Measurements from ENCODE around the gene ZNF83.
A peak's percentile ranks its signal among the peaks of the same experiment; 100 is the strongest.
"Not testable (repeated sequence)": the region's sequence is repeated elsewhere in the genome, so short reads cannot be mapped to it uniquely, and the experiment has no call there.

The ZNF83 gene

DNA sequence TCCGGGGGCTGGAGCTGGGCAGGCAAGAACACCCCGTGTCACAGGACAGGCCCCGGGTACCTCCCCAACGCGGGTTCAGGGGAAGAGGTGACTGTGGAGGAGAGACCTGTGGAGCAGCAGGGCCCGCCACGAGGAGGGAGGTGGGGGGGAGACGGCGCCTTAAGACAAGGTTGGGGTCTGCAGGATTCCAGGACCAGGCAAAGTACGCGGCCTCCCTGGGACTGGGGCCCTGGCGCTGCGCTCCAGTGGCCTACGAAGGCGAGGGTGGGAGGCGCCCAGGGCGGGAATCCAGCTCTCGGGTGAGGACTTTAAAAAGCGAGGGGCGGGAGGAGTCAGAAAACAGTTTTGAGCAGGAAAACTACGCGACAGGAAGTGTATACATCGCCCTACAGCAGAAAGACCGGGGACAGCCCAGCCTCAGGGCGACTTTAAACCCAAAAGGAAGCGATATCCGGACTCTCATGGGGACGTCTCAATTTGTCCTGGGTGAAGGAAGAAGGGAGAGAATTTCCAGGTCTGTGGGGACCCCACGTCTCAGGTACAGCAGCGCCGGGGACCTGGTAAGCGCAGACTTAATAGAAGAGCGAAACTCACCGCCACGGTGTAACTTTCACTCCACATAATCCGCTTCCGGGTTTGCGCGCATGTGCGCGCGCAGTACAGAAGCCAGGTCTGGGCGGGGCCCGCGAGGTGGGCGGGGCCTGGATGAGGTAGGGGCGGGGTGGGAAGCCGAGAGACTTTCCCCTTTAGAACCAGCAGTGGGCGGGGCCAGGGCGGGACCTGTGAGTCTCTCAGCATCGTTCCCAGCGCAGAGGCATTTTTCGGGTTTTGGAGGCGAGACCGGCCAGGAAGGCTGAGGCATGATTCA is at the start of gene ZNF83:
Gene ZNF83 (minus strand): TSS at position 638 of the 868 bp plus-strand sequence.
- DNase-seq (ENCODE audit: low spot score) = peak; percentile 93

- DNase-seq (ENCODE audit: low spot score) = no peak
These were observed 49.5 kb upstream of the ZNF83 start for GRCh38 chr19:52687684-52688083.

DNA sequence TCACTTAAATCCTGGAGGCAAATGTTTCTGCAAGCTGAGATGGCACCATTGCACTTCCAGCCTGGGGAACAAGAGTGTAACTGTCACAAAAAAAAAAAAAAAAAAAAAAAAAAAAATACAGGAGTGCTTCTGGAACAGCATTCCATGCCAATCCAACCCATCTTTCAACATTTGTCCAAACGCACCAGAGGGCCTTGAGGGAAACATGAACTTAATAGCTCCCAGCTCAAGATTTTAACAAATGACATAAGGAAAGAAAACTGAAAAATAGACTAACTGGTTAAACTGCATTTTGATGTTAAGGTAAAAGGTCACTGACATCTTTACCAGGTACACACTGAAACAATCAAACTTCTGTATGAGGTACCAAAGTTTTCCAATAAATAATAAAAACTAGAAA is 47.7 kb upstream of the ZNF83 start:
- DNase-seq (ENCODE audit: low spot score) = no peak

GRCh38 chr19:52681216-52681615 is 43.1 kb upstream of the ZNF83 start:
- not testable (repeated sequence) for DNase-seq (ENCODE audit: low spot score)

DNA sequence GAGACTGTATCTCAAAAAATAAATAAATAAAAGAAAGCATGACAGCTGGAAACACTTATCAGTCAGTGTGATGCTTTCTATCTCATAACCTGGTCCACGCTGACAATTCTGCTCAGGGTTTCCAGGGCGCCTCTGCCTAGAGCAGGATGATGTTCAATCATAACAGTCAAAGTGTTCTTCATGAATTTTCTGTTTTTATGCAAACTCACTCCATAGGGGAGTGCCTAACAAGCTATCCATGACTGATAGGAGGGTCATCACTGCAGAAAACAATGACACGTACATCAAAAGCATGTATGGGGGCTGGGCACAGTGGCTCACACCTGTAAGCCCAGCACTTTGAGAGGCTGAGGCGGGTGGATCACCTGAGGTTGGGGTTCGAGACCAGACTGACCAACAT is 41.4 kb upstream of the ZNF83 start:
- no peak for DNase-seq (ENCODE audit: low spot score)

DNA sequence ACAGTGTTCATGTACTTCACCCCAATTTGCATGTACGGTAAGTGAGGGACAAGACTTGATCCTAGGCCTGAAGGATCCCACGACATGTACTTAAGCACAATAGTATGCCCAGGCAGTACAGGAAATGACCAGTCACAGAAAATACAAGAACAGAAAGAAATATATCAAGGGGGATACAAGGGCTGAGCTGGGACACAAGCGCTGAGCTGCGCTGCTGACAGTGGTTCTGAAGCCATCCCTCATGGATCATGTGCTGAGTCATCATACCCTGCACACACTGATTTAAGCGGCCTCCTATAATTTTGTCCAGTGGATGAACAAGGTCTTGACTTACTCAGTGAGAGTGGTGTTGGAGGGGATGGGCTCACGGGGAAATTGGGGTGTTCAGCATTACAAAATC is 37.1 kb upstream of the ZNF83 start:
- DNase-seq (ENCODE audit: low spot score) = not testable (repeated sequence)

DNA sequence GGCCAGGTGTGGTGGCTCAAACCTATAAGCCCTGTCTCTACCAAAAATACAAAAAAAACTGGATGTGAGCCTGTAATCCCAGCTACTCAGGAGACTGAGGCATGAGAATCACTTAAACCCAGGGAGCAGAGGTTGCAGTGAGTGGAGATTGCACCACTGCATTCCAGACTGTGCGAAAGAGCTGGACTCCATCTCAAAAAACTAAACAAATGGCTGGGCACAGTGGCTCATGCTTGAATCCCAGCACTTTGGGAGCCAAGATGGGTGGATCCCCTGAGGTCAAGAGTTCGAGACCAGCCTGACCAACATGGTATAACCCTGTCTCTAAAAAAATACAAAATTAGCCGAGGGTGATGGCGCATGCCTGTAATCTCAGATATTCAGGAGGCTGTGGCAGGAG is 34.9 kb upstream of the ZNF83 start:
- DNase-seq (ENCODE audit: low spot score) = no peak

DNA sequence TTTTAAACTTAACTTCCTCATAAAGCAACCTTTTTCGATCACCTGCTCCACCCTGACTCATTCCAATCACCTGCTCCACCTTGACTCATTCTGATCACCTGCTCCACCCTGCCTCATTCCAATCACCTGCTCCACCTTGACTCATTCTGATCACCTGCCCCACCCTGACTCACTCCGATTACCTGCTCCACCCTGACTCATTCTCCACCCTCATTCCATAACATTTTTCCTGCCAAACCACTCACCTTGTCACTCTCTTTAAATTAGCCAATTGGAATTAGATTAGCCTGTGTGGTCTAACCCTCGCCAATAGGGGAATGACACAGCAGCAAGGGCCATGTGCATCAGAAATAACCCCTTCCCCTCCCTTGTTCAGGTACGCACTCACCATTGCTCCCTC is 31.9 kb upstream of the ZNF83 start:
- DNase-seq (ENCODE audit: low spot score) = no peak

DNA sequence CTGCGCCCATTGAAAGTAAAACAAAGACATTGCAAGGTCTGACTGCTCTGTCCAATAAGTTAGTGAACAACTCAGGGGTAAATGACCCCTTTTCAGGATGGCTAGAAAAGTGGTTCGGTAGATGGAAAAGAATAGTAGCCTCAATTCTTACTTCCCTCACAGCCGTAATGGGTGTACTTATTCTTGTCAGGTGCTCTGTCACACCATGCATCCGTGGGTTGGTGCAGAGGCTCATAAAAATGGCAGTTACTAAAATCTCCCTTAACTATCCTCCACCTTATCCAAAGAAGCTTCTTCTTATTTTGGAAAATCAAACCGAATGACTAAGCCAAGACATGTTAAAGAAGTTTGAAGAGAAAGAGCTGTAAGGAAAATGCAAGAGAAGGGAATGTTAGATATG is 31.4 kb upstream of the ZNF83 start:
- DNase-seq (ENCODE audit: low spot score) = no peak

DNA sequence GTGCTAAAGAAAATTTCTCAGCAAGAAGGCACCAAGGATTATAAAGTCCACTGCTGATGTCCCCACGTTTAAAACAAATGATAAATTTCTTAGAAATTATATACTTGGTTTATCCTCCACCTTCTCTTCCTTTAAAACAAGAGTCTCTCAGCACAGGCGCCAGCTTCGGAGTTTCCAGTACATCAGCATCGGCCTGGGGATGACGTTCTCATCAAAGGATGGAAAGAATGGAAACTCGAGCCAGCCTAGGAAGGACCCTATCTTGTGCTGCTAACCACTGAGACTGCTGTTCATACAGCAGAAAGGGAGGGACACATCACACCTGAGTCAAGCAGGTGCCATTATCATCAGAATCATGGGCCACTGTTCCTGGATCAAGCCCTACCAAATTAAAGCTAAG is 29.8 kb upstream of the ZNF83 start:
- DNase-seq (ENCODE audit: low spot score) = no peak

DNA sequence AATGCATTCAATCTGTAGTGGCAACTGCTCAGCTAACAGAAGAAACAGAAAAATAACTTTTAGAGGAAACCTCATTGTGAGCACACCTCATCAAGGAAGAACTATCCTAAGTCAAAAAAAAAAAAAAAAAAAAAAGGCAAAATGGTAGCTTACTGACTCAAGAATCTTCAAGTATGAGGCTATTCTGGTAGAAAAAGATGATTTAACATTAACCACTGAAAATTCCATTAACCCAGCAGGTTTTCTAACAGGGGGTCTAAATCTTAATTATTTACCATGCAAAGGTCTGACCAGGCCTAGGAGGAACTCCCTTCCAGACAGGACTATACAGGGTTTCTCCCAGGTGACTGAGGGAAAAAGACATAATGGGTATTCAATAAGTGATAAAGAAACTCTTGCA is 28.4 kb upstream of the ZNF83 start:
- no peak for DNase-seq (ENCODE audit: low spot score)

GRCh38 chr19:52665529-52665928 is 27.4 kb upstream of the ZNF83 start:
- no peak for DNase-seq (ENCODE audit: low spot score)

DNA sequence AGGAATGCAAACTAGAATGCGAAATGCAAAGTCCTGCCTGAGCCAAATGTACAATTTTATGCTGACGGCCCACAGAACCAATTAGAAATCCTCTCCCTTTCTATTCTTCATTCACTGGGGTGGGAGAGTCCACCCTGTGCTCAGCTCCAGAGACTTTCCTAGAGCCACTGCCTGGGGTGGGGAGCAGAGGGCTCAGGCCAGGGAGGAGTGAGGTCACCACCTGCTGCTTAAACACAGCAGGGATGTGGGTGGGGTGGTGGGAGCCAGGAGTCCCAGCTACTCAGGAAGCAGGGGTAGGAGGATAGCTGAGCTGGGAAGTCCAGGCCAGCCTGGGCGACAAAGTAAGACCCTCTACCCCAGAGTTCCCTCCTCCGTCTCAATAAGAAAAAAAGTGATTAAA is 26.9 kb upstream of the ZNF83 start:
- DNase-seq (ENCODE audit: low spot score) = no peak

DNA sequence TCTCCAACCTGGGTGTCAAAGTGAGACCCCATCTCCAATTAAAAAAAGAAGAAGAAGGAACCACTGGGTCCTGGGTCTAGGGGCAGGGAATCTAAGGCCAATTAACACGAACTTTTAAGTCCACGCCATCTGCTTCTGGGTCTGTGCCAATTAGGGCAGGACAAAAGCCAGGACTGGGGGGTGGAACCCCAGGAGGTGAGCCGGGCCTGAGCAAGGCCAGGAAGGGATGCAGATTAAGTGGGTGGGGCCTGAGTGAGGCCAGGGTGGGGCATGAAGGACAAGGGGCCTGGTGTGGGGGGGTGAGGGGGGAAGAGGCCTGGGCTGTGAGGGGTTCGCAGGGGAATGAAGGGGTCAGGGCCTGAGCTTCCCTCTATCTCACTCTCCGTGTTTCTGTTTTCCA is 26.3 kb upstream of the ZNF83 start:
- DNase-seq (ENCODE audit: low spot score) = no peak

DNA sequence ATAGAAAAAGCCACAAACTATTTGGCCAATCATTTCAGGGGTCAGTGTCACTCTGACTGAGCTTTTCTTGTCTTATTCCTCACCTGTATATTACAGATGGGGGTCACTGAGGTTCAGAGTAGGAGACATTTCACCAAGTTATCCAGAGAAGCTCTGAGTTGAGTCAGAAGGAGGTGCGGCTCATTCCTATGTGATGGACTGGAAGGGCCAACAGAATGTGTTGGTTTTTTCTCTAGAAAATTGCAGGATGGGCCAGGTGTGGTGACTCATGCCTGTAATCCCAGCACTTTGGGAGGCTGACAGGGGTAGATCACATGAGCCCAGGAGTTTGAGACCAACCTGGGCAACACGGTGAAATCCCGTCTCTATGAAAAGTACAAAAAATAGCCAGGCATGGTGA is 24.5 kb upstream of the ZNF83 start:
- no peak for DNase-seq (ENCODE audit: low spot score)

DNA sequence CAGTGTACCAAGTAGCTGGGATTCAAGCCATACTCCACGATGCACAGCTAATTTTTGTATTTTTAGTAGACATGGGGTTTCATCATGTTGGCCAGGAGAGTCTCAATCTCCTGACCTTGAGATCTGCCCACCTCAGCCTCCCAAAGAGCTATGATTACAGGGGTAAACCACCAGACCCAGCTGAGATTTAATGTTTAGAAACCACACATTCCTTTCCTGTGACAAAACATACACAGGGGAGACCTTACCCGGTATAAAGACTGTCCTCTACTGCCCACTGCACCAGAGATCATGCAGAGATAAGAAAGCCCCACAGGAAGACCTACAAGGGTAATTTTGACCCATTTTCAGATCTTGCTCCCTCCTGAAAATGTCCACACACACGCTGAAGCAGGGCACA is 22.8 kb upstream of the ZNF83 start:
- DNase-seq (ENCODE audit: low spot score) = no peak

GRCh38 chr19:52659013-52659412 is 20.9 kb upstream of the ZNF83 start:
- no peak for DNase-seq (ENCODE audit: low spot score)

- DNase-seq (ENCODE audit: low spot score) = no peak
These were observed 20.4 kb upstream of the ZNF83 start for GRCh38 chr19:52658595-52658994.

DNA sequence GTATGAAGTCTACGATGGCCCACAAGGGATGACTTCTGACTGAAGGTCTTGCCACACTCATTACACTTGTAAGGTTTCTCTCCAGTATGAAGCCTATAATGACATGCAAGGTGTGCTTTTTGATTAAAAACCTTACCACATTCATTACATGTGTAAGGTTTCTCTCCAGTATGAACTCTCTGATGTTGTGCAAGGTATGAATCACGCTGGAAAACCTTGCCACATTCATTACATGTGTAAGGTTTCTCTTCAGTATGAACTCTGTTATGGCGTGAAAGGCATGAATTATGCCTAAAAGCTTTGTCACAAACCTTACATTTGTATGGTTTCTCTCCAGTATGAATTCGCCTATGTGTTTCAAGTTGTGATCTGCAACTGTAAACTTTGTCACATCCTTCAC is 15.0 kb upstream of the ZNF83 start:
- no peak for DNase-seq (ENCODE audit: low spot score)

DNA sequence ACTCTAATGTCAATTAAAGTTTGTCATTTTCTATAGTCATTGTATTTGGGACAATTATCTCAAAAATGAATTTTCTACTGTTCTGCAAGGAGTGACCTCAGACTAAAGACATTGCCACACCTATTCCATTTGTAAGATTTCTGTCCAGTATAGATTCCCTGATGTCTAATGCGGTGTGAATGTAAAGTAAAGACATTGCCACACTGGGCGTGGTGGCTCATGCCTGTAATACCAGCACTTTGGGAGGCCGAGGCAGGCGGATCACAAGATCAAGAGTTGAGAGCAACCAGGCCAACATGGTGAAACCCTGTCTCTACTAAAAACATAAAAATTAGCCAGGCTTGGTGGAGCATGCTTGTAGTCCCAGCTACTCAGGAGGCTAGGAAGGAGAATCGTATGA is 13.8 kb upstream of the ZNF83 start:
- no peak for DNase-seq (ENCODE audit: low spot score)

- DNase-seq (ENCODE audit: low spot score) = no peak
These were observed 10.3 kb upstream of the ZNF83 start for GRCh38 chr19:52648336-52649016.

DNA sequence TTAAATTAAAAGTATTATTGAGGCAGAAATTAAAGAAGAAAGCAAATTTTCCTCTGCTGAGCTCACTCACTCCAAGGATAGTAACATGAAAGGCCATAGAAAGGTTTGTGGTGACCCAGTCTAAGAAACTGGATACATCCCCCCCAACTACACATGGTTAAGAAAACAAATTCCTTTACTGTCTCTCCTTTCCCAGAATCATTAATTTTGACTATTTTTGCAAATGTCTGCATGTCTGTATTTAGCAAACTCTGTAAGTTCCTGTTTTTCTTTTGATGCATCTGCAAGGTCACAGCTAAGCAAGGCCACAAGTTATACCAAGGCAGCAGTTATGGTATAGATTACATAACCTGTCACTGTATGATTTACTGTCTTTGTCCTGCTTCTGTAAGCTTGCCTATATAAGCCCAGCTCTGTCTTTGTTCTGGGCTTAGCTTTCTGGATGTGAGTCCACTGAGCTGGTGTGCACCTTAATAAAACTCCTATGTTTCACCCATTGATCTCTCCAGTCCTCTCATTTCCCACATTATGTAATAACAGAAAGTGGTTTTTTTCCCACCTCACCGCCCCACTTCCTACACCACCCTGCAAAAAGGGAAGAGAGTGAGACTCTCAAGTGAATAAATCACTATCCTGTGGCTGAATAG is 8.5 kb upstream of the ZNF83 start:
- DNase-seq (ENCODE audit: low spot score) = no peak

- no peak for DNase-seq (ENCODE audit: low spot score)
These were observed 2.8 kb upstream of the ZNF83 start for GRCh38 chr19:52640916-52641315.

All from hepatic stellate cell (primary cell).